ENCODE data around the gene GALNT10.

Gene GALNT10

GRCh38 chr5:154442801-154443200 is 252.3 kb downstream of the GALNT10 start:
- H3K4me3 Mint-ChIP-seq, result no peak overlapping the region
- peaks cover 38% of the 10 kb centered on the region for H3K4me1 Mint-ChIP-seq
- H3K36me3 Mint-ChIP-seq, result peaks cover 61% of the 10 kb centered on the region
- H3K27ac Mint-ChIP-seq, result no peak overlapping the region
- no peaks in the 10 kb centered on the region for H3K9me3 Mint-ChIP-seq
- ATAC-seq (no peak), DNase-seq (ENCODE audit: low spot score in 2 of 2) (no peak)

- peaks cover 55% of the 10 kb centered on the region for H3K4me1 Mint-ChIP-seq
- H3K36me3 Mint-ChIP-seq, result peaks cover 41% of the 10 kb centered on the region
These were observed 254.3 kb downstream of the GALNT10 start for GRCh38 chr5:154444556-154445421.

GRCh38 chr5:154445422-154446194 is 255.1 kb downstream of the GALNT10 start, which contains the start of gene SAP30L:
TSS of gene SAP30L (plus strand) at chr5:154445997. CDS start at chr5:154446605, 608 bp downstream.
- Mint-ChIP-seq H3K4me3 (peak within 1 kb of the TSS; percentile 99), H3K36me3 (peaks cover 40% of the 10 kb centered on the region), H3K4me1 (peaks cover 62% of the 10 kb centered on the region), H3K27ac (peak within 1 kb of the TSS; percentile 97), H3K9me3 (no peaks in the 10 kb centered on the region)
- ATAC-seq (peak; percentile 95), DNase-seq (ENCODE audit: low spot score in 2 of 2) (peak; percentile 96 to 98)

More at GRCh38 chr5:154444556-154445421, 254.3 kb downstream of the GALNT10 start:
- Mint-ChIP-seq H3K9me3 (no peaks in the 10 kb centered on the region), H3K27ac (peak overlapping the region; percentile 97), H3K4me3 (peak overlapping the region; percentile 99)
- DNase-seq (ENCODE audit: low spot score in 2 of 2) (no peak), ATAC-seq (no peak)

- peak overlapping the region; percentile 99 for H3K4me3 Mint-ChIP-seq
- H3K27ac Mint-ChIP-seq, result peak overlapping the region; percentile 97
- DNase-seq (ENCODE audit: low spot score in 2 of 2) (peak; percentile 27 to 72), ATAC-seq (peak; percentile 38)
- peaks cover 63% of the 10 kb centered on the region for H3K4me1 Mint-ChIP-seq
- H3K36me3 Mint-ChIP-seq, result peaks cover 40% of the 10 kb centered on the region
- H3K9me3 Mint-ChIP-seq, result no peaks in the 10 kb centered on the region
These were observed 255.9 kb downstream of the GALNT10 start for GRCh38 chr5:154446195-154447088.

DNA sequence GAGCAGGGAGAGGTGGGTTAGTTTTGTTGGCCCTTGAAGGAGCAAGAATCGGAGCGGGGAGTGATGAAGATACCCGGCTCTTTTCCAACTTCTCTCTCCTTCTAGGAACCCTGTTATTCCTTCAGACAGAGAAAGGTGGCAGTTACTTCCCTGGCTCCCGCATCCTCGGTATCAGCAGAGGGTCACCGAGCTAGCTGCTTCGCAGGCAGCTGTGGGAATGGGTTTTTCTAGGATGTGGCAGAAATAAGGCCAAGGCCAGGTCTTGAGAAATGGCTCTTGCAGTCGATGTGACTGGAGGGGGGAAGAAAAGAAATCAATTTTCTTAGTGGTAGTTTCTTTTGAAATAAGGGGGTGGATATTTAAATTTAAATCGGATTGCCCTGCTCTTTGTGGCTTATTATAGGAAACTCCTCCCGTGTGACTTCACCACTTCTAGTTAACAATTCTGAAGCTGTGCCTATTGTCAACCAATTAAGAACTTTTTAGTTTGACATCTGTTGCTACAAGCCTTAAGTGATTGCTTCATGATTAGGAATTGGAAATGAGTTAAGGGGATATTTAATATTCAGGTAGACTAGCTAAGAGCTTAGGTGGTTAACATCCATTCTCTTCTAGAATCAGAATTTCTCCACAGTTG is 256.7 kb downstream of the GALNT10 start:
- Mint-ChIP-seq H3K4me1 (peaks cover 56% of the 10 kb centered on the region), H3K27ac (peak overlapping the region; percentile 50), H3K4me3 (peak overlapping the region; percentile 81), H3K36me3 (peaks cover 40% of the 10 kb centered on the region), H3K9me3 (no peaks in the 10 kb centered on the region)
- ATAC-seq, result no peak
- DNase-seq (ENCODE audit: low spot score in 2 of 2), result no peak

GRCh38 chr5:154449786-154450185 is 259.3 kb downstream of the GALNT10 start:
- Mint-ChIP-seq H3K36me3 (peaks cover 55% of the 10 kb centered on the region), H3K27ac (no peak overlapping the region), H3K9me3 (no peaks in the 10 kb centered on the region), H3K4me3 (no peak overlapping the region), H3K4me1 (peaks cover 55% of the 10 kb centered on the region)
- DNase-seq (ENCODE audit: low spot score in 2 of 2) (no peak), ATAC-seq (no peak)

- DNase-seq (ENCODE audit: low spot score in 2 of 2) (no peak), ATAC-seq (no peak)
- no peak overlapping the region for H3K4me3 Mint-ChIP-seq
- H3K4me1 Mint-ChIP-seq, result peaks cover 42% of the 10 kb centered on the region
- peaks cover 71% of the 10 kb centered on the region for H3K36me3 Mint-ChIP-seq
- no peaks in the 10 kb centered on the region for H3K9me3 Mint-ChIP-seq
- H3K27ac Mint-ChIP-seq, result no peak overlapping the region
These were observed 261.4 kb downstream of the GALNT10 start for GRCh38 chr5:154451957-154452356.

GRCh38 chr5:154455585-154455984 is 265.1 kb downstream of the GALNT10 start:
- Mint-ChIP-seq H3K27ac (no peak overlapping the region), H3K9me3 (no peaks in the 10 kb centered on the region), H3K4me3 (no peak overlapping the region), H3K36me3 (peaks cover 77% of the 10 kb centered on the region), H3K4me1 (peaks cover 11% of the 10 kb centered on the region)
- ATAC-seq (no peak), DNase-seq (ENCODE audit: low spot score in 2 of 2) (no peak)

DNA sequence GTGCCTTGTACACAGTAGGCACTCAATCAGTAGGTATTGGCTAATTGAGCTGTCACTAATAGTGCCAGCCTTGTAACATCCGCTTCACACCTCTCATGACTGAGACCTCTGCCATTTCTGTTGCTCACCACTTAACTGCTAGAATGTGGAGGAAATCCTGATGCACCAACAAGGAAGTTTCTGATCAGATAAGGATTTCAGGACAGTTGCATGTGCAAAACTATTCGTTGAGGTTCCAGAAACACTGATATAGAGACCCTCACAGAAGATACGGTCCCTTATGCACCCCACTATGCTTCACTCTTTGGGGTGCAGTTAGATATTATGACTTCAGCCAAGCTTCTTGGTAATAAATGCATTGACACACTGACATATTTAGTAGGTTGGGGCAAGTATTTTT is 266.0 kb downstream of the GALNT10 start:
- Mint-ChIP-seq H3K4me3 (no peak overlapping the region), H3K27ac (no peak overlapping the region), H3K36me3 (peaks cover 68% of the 10 kb centered on the region), H3K4me1 (peaks cover 7% of the 10 kb centered on the region), H3K9me3 (no peaks in the 10 kb centered on the region)
- DNase-seq (ENCODE audit: low spot score in 2 of 2), result no peak
- no peak for ATAC-seq

- H3K4me1 Mint-ChIP-seq, result no peaks in the 10 kb centered on the region
- H3K4me3 Mint-ChIP-seq, result no peak overlapping the region
- ATAC-seq (no peak), DNase-seq (ENCODE audit: low spot score in 2 of 2) (no peak)
- no peaks in the 10 kb centered on the region for H3K9me3 Mint-ChIP-seq
- H3K27ac Mint-ChIP-seq, result no peak overlapping the region
- peaks cover 43% of the 10 kb centered on the region for H3K36me3 Mint-ChIP-seq
These were observed 268.5 kb downstream of the GALNT10 start for GRCh38 chr5:154459015-154459414.

DNA sequence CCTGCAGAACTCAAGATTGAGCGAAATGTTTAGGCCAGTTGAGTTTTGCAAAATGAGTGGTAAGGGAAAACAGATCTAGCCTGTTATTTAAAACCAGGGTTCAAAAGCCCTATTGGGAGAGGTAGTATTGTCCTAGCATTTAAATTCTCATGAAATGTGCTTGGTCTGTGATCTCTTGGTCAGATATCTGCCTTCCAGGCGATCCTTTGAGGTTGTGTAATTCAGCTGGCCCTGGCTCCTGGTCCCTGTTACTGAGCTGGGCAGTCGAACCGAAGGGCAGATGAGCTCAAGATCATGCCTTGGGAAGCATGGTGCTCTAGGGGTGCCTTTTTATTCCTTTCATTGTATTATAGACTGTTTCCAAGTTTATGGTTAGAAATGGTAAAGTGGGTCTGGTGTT is 269.6 kb downstream of the GALNT10 start:
- no peak overlapping the region for H3K4me3 Mint-ChIP-seq
- peaks cover 31% of the 10 kb centered on the region for H3K36me3 Mint-ChIP-seq
- ATAC-seq, result no peak
- H3K27ac Mint-ChIP-seq, result no peak overlapping the region
- no peak for DNase-seq (ENCODE audit: low spot score in 2 of 2)
- H3K9me3 Mint-ChIP-seq, result no peaks in the 10 kb centered on the region
- H3K4me1 Mint-ChIP-seq, result no peaks in the 10 kb centered on the region

GRCh38 chr5:154461531-154461930 is 271.0 kb downstream of the GALNT10 start:
- Mint-ChIP-seq H3K36me3 (peaks cover 18% of the 10 kb centered on the region), H3K9me3 (no peaks in the 10 kb centered on the region), H3K4me1 (no peaks in the 10 kb centered on the region), H3K27ac (no peak overlapping the region), H3K4me3 (no peak overlapping the region)
- ATAC-seq (no peak), DNase-seq (ENCODE audit: low spot score in 2 of 2) (no peak)

GRCh38 chr5:154464438-154464837 is 273.9 kb downstream of the GALNT10 start:
- DNase-seq (ENCODE audit: low spot score in 2 of 2) (no peak), ATAC-seq (no peak)
- H3K4me1 Mint-ChIP-seq, result no peaks in the 10 kb centered on the region
- H3K9me3 Mint-ChIP-seq, result no peaks in the 10 kb centered on the region
- H3K27ac Mint-ChIP-seq, result no peak overlapping the region
- H3K36me3 Mint-ChIP-seq, result peaks cover 6% of the 10 kb centered on the region
- H3K4me3 Mint-ChIP-seq, result no peak overlapping the region

DNA sequence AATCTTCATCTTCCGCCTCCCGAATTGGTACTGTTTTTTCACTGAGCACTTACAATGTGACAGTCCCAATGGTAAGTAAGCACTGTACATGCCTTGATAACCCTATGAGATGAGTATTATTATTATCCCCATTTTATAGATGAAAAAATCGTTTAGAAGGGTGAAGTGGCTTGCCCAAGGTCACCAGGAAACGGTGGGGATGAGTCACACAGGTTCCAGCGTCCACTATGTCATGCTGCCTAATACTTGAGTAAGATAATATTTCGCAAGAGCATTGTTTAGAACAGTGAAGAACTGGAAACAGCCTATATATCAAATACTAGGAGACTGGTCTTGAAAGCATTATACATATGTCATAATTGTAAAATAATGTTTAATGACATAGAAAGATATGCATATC is 274.6 kb downstream of the GALNT10 start:
- no peaks in the 10 kb centered on the region for H3K4me1 Mint-ChIP-seq
- no peak overlapping the region for H3K4me3 Mint-ChIP-seq
- H3K27ac Mint-ChIP-seq, result no peak overlapping the region
- no peaks in the 10 kb centered on the region for H3K9me3 Mint-ChIP-seq
- DNase-seq (ENCODE audit: low spot score in 2 of 2) (no peak), ATAC-seq (no peak)
- H3K36me3 Mint-ChIP-seq, result peaks cover 6% of the 10 kb centered on the region

Measured in stimulated activated effector memory CD8-positive, alpha-beta T cell treated with anti-CD3 and anti-CD28 coated beads, Interleukin-12 subunit alpha, Interleukin-12 subunit beta, amount 100 ng/mL, for 72 hours (primary cell).